Measurements from ENCODE around the gene PDC.
"Not testable (repeated sequence)": the region's sequence is repeated elsewhere in the genome, so short reads cannot be mapped to it uniquely, and the experiment has no call there.

PDC gene

DNA sequence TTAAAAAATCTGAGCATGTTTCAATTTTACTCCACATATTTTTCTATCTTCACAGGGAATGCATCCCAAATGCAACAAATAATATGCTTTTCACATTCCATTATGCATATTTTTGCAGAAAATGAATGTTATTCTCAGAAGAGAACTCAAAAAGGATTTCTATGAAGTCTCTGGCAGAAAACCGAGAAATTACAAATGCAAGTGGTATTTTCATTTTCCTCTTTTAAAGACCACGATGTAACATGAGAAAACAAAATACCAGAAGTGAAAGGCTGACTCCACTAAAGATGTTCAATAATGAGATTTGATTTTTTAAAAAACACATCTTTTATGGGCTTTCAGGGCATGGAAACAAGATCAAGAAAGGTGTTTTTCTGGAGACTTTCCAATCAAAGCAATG is 5.0 kb upstream of the PDC start:
- DNase-seq (ENCODE audit: low read depth in 3 of 3): no peak

DNA sequence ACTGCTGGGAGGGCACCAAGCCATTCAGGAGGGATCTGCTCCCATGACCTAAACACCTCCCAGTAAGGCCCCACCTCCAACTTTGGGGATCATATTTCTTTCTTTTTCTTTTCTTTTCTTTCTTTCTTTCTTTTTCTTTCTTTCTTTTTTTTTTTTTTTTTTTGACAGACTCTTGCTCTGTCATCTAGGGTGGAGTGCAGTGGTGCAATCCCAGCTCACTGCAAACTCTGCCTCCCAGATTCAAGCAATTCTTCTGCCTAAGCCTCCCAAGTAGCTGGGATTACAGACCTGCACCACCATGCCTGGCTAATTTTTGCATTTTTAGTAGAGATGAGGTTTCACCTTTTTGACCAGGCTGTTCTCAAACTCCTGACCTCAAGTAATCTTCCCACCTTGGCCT is 4.6 kb upstream of the PDC start:
- DNase-seq (ENCODE audit: low read depth in 3 of 3): not testable (repeated sequence)

DNA sequence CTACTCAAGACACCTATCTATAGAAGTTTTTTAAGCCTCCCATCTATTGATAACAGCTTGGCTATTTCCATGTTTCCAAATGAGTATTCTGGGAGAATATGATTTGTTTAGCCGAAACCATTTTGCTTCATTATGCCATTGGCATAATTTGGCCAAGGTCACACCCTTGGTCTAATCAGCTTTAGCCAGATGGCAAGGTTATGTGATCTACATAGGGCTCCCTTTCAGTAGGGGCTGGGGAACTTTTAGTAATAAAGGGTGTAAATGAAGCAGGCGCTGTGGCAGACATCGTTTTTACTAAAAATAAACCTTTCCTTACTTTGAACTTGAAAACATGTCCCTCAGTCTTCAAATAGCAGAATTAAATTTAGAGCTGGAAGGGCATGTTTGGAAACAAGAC is 3.0 kb upstream of the PDC start:
- DNase-seq (ENCODE audit: low read depth in 3 of 3): no peak

- no peak for DNase-seq (ENCODE audit: low read depth in 3 of 3)
Measured at GRCh38 chr1:186463511-186463910, 2.6 kb upstream of the PDC start.

DNA sequence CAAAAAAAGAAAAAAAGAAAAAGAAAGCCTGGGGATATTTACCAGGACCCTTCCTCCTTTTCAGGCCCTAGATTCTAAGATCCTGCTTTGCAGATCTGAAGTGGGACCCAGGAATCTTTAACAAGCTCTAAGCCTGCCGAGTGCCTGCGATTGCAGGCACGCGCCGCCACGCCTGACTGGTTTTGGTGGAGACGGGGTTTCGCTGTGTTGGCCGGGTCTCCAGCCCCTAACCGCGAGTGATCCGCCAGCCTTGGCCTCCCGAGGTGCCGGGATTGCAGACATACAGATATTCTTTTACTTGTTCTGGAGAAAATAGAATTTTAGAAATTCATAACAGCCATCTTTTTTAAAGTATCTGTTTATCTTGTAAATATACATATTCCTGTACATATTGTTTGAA is 1.8 kb downstream of the PDC start:
- DNase-seq (ENCODE audit: low read depth in 3 of 3): not testable (repeated sequence)

DNA sequence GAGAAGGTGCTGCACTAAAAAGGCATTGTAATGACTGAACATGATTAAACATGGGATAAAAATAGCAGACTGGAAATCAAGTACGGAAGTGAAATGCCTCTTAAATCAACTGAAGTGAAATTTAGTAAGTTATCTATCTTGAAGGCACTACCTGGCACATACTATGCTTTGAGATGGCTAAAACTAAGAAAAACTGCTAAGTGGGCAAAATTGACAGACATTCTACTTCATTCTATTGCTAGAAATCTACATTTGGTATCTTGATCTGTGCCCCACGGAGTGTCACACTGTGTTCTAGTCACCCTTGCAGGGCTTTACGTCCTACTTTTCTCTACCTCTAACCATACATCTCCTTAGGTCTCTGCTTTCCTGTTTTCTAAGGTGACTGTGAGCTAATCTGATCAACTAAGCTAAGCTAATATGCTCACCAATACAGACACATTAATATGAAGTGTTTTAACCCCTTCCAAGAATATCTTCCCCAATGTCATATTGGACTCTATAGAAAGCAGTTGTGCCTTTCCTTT is 4.1 kb downstream of the PDC start:
- DNase-seq (ENCODE audit: low read depth in 3 of 3): no peak

GRCh38 chr1:186454981-186455380 is 5.9 kb downstream of the PDC start:
- no peak for DNase-seq (ENCODE audit: low read depth in 3 of 3)

GRCh38 chr1:186446152-186446551 is 14.8 kb downstream of the PDC start:
- no peak for DNase-seq (ENCODE audit: low read depth in 3 of 3)

- DNase-seq (ENCODE audit: low read depth in 3 of 3): no peak
Measured at GRCh38 chr1:186443638-186444037, 17.3 kb downstream of the PDC start.

GRCh38 chr1:186442651-186443375 is 18.1 kb downstream of the PDC start:
- DNase-seq (ENCODE audit: low read depth in 3 of 3): no peak

- DNase-seq (ENCODE audit: low read depth in 3 of 3): no peak
Measured at GRCh38 chr1:186440584-186440983, 20.3 kb downstream of the PDC start.

GRCh38 chr1:186438567-186438966 is 22.3 kb downstream of the PDC start:
- DNase-seq (ENCODE audit: low read depth in 3 of 3): no peak

DNA sequence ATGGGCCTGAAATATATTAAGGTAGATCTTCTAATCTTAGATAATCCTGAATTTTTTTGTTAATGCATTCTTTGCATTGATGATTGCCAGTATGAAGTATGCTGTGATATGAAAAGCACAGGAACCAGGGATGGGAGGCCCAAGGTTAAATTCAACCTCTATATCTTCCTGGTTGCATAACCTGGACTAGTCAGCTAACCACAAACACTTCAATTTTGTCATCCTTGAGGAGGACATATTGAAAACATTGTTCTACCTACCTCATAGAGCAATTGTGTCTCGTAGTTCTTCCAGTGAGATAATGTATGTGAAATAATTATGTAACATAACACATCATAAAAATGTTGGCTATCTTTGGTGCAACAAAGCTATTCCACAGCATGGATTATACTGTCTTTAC is 25.6 kb downstream of the PDC start:
- no peak for DNase-seq (ENCODE audit: low read depth in 3 of 3)

DNA sequence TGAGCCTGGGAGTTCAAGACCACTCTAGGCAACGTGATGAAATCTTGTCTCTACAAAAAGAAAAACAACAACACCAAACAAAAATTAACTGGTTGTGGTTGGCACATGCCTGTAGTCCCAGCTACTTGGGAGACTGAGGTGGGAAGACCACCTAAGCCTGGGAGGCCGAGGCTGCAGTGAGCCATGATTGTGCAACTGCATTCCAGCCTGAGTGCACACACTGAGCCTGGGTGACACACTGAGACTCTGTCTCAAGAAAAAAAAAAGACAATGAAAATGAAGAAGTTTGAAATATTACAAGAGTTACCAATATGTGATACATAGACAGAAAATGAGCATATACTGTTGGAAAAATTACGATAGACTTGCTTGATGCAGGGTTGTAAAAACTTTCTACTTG is 31.9 kb downstream of the PDC start:
- no peak for DNase-seq (ENCODE audit: low read depth in 3 of 3)

DNA sequence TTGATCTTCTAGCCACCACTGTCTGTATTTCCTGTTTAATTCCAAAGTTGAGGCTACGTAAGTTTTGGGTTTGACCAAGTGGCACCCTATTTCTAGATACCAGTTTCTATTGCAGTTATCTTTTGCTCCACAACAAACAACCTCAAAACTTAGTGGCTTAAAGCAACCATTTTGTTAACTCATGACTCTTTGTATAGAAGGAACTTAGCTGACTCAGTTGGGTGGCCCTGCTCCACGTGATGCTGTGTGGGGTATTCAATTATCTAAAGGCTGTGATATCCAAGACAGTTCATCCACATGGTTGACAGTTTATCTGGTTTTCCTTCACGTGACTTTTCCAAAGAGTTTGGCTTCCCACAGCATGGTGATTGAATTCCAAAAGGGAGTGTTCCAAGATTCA is 34.8 kb downstream of the PDC start:
- DNase-seq (ENCODE audit: low read depth in 3 of 3): no peak

DNA sequence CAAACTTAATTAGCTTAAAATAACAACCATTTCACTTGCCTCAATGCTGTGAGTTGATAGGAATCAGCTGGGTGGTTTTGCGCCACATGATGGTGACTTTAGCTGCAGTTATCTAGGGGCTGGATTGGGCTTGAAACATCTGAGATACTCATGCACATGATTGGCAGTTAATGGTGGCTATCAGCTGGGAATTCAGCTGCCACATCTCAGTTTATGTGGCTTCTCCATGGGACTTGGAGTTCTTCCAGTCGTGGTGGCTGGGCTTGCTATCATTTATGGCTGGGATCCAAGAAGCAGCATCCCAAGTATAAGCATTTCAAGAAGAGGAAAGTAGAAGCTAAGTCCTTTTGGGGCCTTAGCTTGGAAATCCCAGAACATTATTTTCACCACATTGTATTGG is 36.4 kb downstream of the PDC start:
- no peak for DNase-seq (ENCODE audit: low read depth in 3 of 3)

DNA sequence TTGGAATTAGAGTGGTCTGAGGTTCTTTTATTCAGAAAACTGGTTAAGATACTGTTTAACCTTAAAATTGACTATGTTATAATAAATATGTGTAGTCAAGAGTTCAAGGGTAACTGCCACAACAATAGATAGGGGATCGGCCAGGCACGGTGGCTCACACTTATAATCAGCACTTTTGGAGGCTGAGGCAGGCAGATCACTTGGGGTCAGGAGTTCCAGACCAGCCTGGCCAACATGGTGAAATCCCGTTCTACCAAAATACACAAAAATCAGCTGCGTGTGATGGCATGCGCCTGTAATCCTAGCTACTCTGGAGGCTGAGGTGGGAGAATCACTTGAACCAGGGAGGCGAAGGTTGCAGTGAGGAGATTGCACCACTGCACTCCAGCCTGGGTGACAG is 39.5 kb downstream of the PDC start:
- DNase-seq (ENCODE audit: low read depth in 3 of 3): no peak

DNA sequence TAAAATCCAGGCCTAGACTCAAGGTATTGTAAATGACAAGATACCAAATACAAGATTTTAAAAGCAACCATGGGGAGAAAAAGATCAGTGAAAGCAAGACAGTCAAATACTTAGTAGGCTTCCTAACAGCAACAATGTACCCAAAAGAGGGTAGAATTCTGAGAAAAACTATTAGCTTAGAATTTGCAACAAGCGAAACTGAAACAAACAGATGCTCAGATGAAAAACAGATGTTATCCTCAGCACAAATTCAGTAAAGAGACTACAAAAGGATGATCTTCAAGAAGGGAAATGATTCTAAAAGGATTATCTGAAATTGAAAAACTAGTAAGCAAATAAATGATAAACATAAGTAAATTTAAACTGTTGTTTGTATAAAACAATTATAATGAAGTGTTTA is 40.0 kb downstream of the PDC start:
- DNase-seq (ENCODE audit: low read depth in 3 of 3): no peak

- no peak for DNase-seq (ENCODE audit: low read depth in 3 of 3)
Measured at GRCh38 chr1:186420311-186420710, 40.6 kb downstream of the PDC start.

DNA sequence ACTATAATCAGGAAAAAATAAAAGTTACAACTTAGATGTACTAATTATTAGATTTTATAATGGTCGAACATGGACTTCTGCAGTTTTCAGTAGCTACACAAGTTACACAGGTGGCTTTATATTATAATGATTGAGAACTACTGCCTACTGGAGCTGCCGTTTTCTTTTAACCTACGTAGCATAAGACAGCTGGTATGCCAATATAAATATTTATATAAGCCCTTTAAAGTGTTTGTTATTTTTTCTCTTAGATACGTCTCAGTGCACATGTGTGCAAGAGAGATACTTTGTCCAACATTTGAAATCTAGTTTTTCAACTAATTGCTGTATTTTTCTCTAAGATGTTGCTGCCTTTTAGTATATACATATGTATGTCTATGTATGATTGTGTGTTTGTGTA is 42.4 kb downstream of the PDC start:
- no peak for DNase-seq (ENCODE audit: low read depth in 3 of 3)

- no peak for DNase-seq (ENCODE audit: low read depth in 3 of 3)
Measured at GRCh38 chr1:186413319-186413718, 47.6 kb downstream of the PDC start.

- no peak for DNase-seq (ENCODE audit: low read depth in 3 of 3)
Measured at GRCh38 chr1:186409091-186409490, 51.8 kb downstream of the PDC start.

GRCh38 chr1:186404454-186405051 is 56.4 kb downstream of the PDC start:
- no peak for DNase-seq (ENCODE audit: low read depth in 3 of 3)

DNA sequence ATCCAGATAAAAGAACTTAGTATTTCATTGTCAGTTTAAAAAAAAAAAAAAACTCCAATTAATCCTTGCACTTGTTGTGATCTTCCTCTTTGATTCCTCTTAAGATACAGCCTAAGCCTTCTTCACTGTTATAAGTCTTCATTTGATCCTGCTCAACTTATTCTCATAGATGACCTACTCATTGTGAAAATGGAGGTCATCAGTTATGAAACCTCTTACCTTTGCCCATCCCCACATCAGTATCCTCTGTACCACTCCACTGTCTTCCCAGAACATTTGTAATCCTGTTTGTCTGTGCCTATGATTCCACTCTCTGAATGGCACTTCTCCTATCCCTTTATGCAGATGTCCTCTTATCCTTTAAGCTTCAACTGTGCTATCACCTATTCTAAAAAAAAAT is 57.3 kb downstream of the PDC start:
- DNase-seq (ENCODE audit: low read depth in 3 of 3): no peak
